ENCODE results near the gene PDE10A. TPM values are rescaled to one million over a fixed set of nuclear protein-coding genes. Genes with fewer than 3 reads are reported as not detected.

PDE10A gene
- total and polyA plus RNA-seq, 2 of the 4 experiments (the other 2 are of a cell fraction) = 3.4 to 12.4 TPM

DNA sequence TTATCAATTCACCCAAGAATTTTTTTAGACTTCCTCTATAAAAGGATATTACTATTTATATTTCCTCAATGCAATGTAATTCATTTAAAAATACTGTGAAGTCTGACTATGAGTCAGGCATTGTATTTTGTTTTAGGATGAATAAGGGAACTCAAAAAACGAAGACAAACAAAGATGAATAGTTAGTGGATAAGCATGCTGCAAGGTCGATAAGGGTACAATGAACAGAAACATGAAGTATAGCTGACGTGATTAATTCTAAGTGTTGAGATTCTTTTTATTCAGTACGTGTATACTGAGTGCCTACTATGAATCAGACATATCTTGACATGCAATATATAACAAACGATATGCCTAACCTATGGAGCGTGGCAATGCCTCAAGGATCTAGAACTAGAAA is 105.4 kb downstream of the PDE10A start:
- H3K23ac ChIP-seq (ENCODE audit: low read depth, low read length) = no peak overlapping the region
- peaks cover 2% of the 10 kb centered on the region; the same call in 1 of the 2 replicates for H3K4me1 ChIP-seq (ENCODE audit: control insufficient read depth, insufficient read depth, low read length)
- in situ Hi-C loops (cut with MboI; ENCODE audit: low sequenced_read_pairs) (no loop called here), intact Hi-C loops (cut with micrococcal nuclease) (no loop called here), dilution Hi-C loops (cut with HindIII; ENCODE audit: low sequenced_read_pairs, unreplicated experiment) (no loop called here)
- no peak overlapping the region for H2BK15ac ChIP-seq (ENCODE audit: low read depth, low read length)
- H3K27ac ChIP-seq (ENCODE audit: insufficient read depth, low read length) = no peak overlapping the region
- peaks cover 2% of the 10 kb centered on the region; the same call in 1 of the 2 replicates for H3K9me3 ChIP-seq (ENCODE audit: control insufficient read depth, insufficient read depth, low read length)
- H4K20me1 ChIP-seq (ENCODE audit: insufficient read depth, low read length) = no peaks in the 10 kb centered on the region
- H3K27me3 ChIP-seq (ENCODE audit: control insufficient read depth, insufficient read depth, low read length) = no peaks in the 10 kb centered on the region
- no peaks in the 10 kb centered on the region for H3K9me1 ChIP-seq (ENCODE audit: insufficient read depth, low read length)
- WGBS, 2 experiments (ENCODE audit: extremely low coverage in 2 of 2, insufficient read length in 1 of 2) = no CpG with 5 or more reads among the region's 6 CpGs
- no peak overlapping the region for H2AK5ac ChIP-seq (ENCODE audit: low read depth, low read length)
- no peak overlapping the region for H3K9ac ChIP-seq (ENCODE audit: low read depth, low read length)
- ChIA-PET CTCF (no interaction called here), POLR2A (ENCODE audit: unreplicated experiment) (no interaction called here)
- H4K91ac ChIP-seq (ENCODE audit: insufficient read depth, low read depth, low read length) = no peak overlapping the region
- no peak overlapping the region for H3K4ac ChIP-seq (ENCODE audit: low read depth, low read length)
- no peaks in the 10 kb centered on the region for H3K36me3 ChIP-seq (ENCODE audit: control insufficient read depth, insufficient read depth, low read length)
- ATAC-seq (ENCODE audit: low read depth) (no peak), DNase-seq (no peak)
- no peak overlapping the region for H2AFZ ChIP-seq (replicated peaks; ENCODE audit: low read length, poor library complexity)
- H2BK20ac ChIP-seq (ENCODE audit: low read depth, low read length) = no peak overlapping the region
- H3K18ac ChIP-seq (ENCODE audit: low read depth, low read length) = no peak overlapping the region
- H2AK9ac ChIP-seq (replicated peaks; ENCODE audit: low read depth, low read length, poor library complexity) = no peak overlapping the region
- TF ChIP-seq BHLHE40 (IDR thresholded peaks at IDR 0.05; ENCODE audit: low read depth, low read length) = no peak
- TF ChIP-seq, protein P1, sequence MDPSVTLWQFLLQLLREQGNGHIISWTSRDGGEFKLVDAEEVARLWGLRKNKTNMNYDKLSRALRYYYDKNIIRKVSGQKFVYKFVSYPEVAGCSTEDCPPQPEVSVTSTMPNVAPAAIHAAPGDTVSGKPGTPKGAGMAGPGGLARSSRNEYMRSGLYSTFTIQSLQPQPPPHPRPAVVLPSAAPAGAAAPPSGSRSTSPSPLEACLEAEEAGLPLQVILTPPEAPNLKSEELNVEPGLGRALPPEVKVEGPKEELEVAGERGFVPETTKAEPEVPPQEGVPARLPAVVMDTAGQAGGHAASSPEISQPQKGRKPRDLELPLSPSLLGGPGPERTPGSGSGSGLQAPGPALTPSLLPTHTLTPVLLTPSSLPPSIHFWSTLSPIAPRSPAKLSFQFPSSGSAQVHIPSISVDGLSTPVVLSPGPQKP (IDR thresholded peaks at IDR 0.05; ENCODE audit: borderline replicate concordance, low read depth, low read length) = no peak
- TF ChIP-seq POLR2A (IDR thresholded peaks at IDR 0.05; ENCODE audit: low read depth, low read length) = no peak
- TF ChIP-seq FOS (IDR thresholded peaks at IDR 0.05; ENCODE audit: low read depth, low read length) = no peak
- TF ChIP-seq, protein P2, sequence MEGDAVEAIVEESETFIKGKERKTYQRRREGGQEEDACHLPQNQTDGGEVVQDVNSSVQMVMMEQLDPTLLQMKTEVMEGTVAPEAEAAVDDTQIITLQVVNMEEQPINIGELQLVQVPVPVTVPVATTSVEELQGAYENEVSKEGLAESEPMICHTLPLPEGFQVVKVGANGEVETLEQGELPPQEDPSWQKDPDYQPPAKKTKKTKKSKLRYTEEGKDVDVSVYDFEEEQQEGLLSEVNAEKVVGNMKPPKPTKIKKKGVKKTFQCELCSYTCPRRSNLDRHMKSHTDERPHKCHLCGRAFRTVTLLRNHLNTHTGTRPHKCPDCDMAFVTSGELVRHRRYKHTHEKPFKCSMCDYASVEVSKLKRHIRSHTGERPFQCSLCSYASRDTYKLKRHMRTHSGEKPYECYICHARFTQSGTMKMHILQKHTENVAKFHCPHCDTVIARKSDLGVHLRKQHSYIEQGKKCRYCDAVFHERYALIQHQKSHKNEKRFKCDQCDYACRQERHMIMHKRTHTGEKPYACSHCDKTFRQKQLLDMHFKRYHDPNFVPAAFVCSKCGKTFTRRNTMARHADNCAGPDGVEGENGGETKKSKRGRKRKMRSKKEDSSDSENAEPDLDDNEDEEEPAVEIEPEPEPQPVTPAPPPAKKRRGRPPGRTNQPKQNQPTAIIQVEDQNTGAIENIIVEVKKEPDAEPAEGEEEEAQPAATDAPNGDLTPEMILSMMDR (conservative IDR thresholded peaks at IDR 0.05; ENCODE audit: low read depth, low read length) = no peak
- TF ChIP-seq RAD21 (IDR thresholded peaks at IDR 0.05; ENCODE audit: low read length) = no peak
- no peak for TF ChIP-seq RFX5 (IDR thresholded peaks at IDR 0.05; ENCODE audit: low read depth, low read length)
- TF ChIP-seq RCOR1 (IDR thresholded peaks at IDR 0.05; ENCODE audit: insufficient replicate concordance, low read length) = no peak
- no peak for TF ChIP-seq CHD1 (IDR thresholded peaks at IDR 0.05; ENCODE audit: low read depth, low read length)
- no peak for TF ChIP-seq CEBPB (IDR thresholded peaks at IDR 0.05; ENCODE audit: low read depth, low read length)
- TF ChIP-seq MAFK (IDR thresholded peaks at IDR 0.05; ENCODE audit: low read depth, low read length) = no peak
- TF ChIP-seq SMC3 (IDR thresholded peaks at IDR 0.05; ENCODE audit: low read depth, low read length) = no peak
- no peak for TF ChIP-seq NFE2L2 (IDR thresholded peaks at IDR 0.05; ENCODE audit: low read depth, low read length)
- no peak for TF ChIP-seq MAZ (IDR thresholded peaks at IDR 0.05; ENCODE audit: borderline replicate concordance, low read depth, low read length)
- H2BK120ac ChIP-seq (ENCODE audit: low read depth, low read length) = no peak overlapping the region
- peaks cover 6 to 16% of the 10 kb centered on the region in 2 experiments for H3K79me1 ChIP-seq (ENCODE audit: low read depth in 1 of 2, low read length in 2 of 2)
- H3K56ac ChIP-seq (ENCODE audit: extremely low read depth, insufficient read depth, low read length) = no peak overlapping the region
- no peak overlapping the region for H2BK5ac ChIP-seq (ENCODE audit: low read depth, low read length, poor library complexity, severe bottlenecking)
- no peak overlapping the region for H3K4me2 ChIP-seq (ENCODE audit: low read depth, low read length)
- H3K4me3 ChIP-seq (ENCODE audit: insufficient read depth, low read depth, low read length) = no peak overlapping the region
- no peak overlapping the region for H3K14ac ChIP-seq (replicated peaks; ENCODE audit: low read depth, low read length)
- no peak overlapping the region for H4K5ac ChIP-seq (ENCODE audit: low read depth, low read length)
- no TSS peak for BruUV-seq (replicated peaks)
- no peak overlapping the region for H4K8ac ChIP-seq (ENCODE audit: low read depth in 2 of 2, low read length in 2 of 2)
